HEK293 (cell line): ENCODE results near the gene XDH.

Experiments used
- CTCF ChIA-PET: fragments of 350-600 bp; formaldehyde crosslinking; extraction: SDS; loops from one replicate; lab custom pipeline; 2021; ENCODE audit warnings: antibody characterized with exemption; lab: Yijun Ruan, JAX
- POLR2A ChIA-PET: fragments of 300-600 bp; formaldehyde crosslinking; extraction: SDS; loops from one replicate; lab custom pipeline; 2020; ENCODE audit warnings: antibody characterized with exemption, inconsistent platforms; lab: Yijun Ruan, JAX
- H3K27ac ChIP-seq: fragments of 200-500 bp; sonication (Bioruptor generic); 2 replicates; pipeline ENCODE4 v1.5.1; 2014; ENCODE audit warnings: low read depth, low read length, control low read depth, inconsistent platforms; ENCODE audit errors: extremely low read depth
- H3K36me3 ChIP-seq, 2 experiments: fragments of 200-500 bp in 1 of 2; sonication (Bioruptor generic) in 1 of 2; 1 replicate in 1 of 2; 2 replicates in 1 of 2; pipeline ENCODE4 v1.5.1; 2014 to 2017; ENCODE audit warnings: inconsistent platforms in 2 of 2, low read length in 2 of 2; ENCODE audit not compliant: control insufficient read depth in 2 of 2, insufficient read depth in 1 of 2
- H3K4me1 ChIP-seq: fragments of 200-500 bp; sonication (Bioruptor generic); 2 replicates; pipeline ENCODE4 v1.5.1; 2014; ENCODE audit warnings: mild to moderate bottlenecking, low read length, inconsistent platforms; ENCODE audit not compliant: control insufficient read depth, insufficient read depth
- H3K4me3 ChIP-seq: 2 replicates; pipeline ENCODE4 v1.5.1; 2011; ENCODE audit warnings: low read depth, mild to moderate bottlenecking, control low read depth, low read length, moderate library complexity
- H3K9me3 ChIP-seq: fragments of 200-500 bp; sonication (Bioruptor generic); 2 replicates; pipeline ENCODE4 v1.5.1; 2014; ENCODE audit warnings: low read depth, low read length, inconsistent platforms; ENCODE audit not compliant: control insufficient read depth, insufficient read depth
- CTCF ChIP-seq: fragments of 450-650 bp; formaldehyde crosslinking; IDR thresholded peaks from 2 replicates; pipeline ENCODE4 v1.5.1; 2016; ENCODE audit warnings: missing biosample characterization, missing genetic modification characterization
- GLIS2 ChIP-seq: fragments of 450-650 bp; formaldehyde crosslinking; IDR thresholded peaks from 2 replicates; pipeline ENCODE4 v1.5.1; 2016; ENCODE audit warnings: missing biosample characterization, missing genetic modification characterization
- HOXA7 ChIP-seq: sonication (generic); formaldehyde crosslinking; IDR thresholded peaks from 2 replicates; pipeline ENCODE4 v1.8.1; 2022; ENCODE audit warnings: missing genetic modification reagents, borderline replicate concordance
- KLF1 ChIP-seq: fragments of 450-650 bp; formaldehyde crosslinking; IDR thresholded peaks from 2 replicates; pipeline ENCODE4 v1.5.1; 2016; ENCODE audit warnings: missing biosample characterization, missing genetic modification characterization
- KLF10 ChIP-seq: fragments of 450-650 bp; IDR thresholded peaks from 2 replicates; pipeline ENCODE4 v1.5.1; 2018; ENCODE audit warnings: missing biosample characterization, mild to moderate bottlenecking, missing genetic modification characterization
- KLF7 ChIP-seq: fragments of 450-650 bp; formaldehyde crosslinking; IDR thresholded peaks from 2 replicates; pipeline ENCODE4 v1.5.1; 2016; ENCODE audit warnings: missing biosample characterization, missing genetic modification characterization, borderline replicate concordance
- KLF9 ChIP-seq: fragments of 450-650 bp; formaldehyde crosslinking; IDR thresholded peaks from 2 replicates; pipeline ENCODE4 v1.5.1; 2016; ENCODE audit warnings: missing biosample characterization, missing genetic modification characterization, low read depth
- MZF1 ChIP-seq: fragments of 450-650 bp; formaldehyde crosslinking; IDR thresholded peaks from 2 replicates; pipeline ENCODE4 v1.5.1; 2017; ENCODE audit warnings: missing biosample characterization, missing genetic modification characterization, borderline replicate concordance
- PRDM4 ChIP-seq: fragments of 450-650 bp; formaldehyde crosslinking; IDR thresholded peaks from 2 replicates; pipeline ENCODE4 v1.5.1; 2017; ENCODE audit warnings: missing biosample characterization, missing genetic modification characterization
- REPIN1 ChIP-seq: fragments of 450-650 bp; formaldehyde crosslinking; IDR thresholded peaks from 2 replicates; pipeline ENCODE4 v1.5.1; 2017; ENCODE audit warnings: missing biosample characterization, missing genetic modification characterization, low read depth
- ZBTB1 ChIP-seq: fragments of 450-650 bp; formaldehyde crosslinking; IDR thresholded peaks from 2 replicates; pipeline ENCODE4 v1.5.1; 2016; ENCODE audit warnings: missing biosample characterization, missing genetic modification characterization
- ZBTB17 ChIP-seq: fragments of 450-650 bp; formaldehyde crosslinking; IDR thresholded peaks from 2 replicates; pipeline ENCODE4 v1.5.1; 2016; ENCODE audit warnings: missing biosample characterization, missing genetic modification characterization
- ZBTB7A ChIP-seq: fragments of 450-650 bp; formaldehyde crosslinking; IDR thresholded peaks from 2 replicates; pipeline ENCODE4 v1.5.1; 2016; ENCODE audit warnings: low read depth, missing biosample characterization, missing genetic modification characterization
- ZIC2 ChIP-seq: fragments of 450-650 bp; formaldehyde crosslinking; IDR thresholded peaks from 2 replicates; pipeline ENCODE4 v1.5.1; 2016; ENCODE audit warnings: missing biosample characterization, missing genetic modification characterization
- ZNF10 ChIP-seq: fragments of 450-650 bp; formaldehyde crosslinking; IDR thresholded peaks from 2 replicates; pipeline ENCODE4 v1.5.1; 2017; ENCODE audit warnings: missing biosample characterization, missing genetic modification characterization
- ZNF132 ChIP-seq: fragments of 450-650 bp; formaldehyde crosslinking; IDR thresholded peaks from 2 replicates; pipeline ENCODE4 v1.5.1; 2017; ENCODE audit warnings: missing biosample characterization, missing genetic modification characterization, borderline replicate concordance
- ZNF16 ChIP-seq: fragments of 450-650 bp; formaldehyde crosslinking; IDR thresholded peaks from 2 replicates; pipeline ENCODE4 v1.5.1; 2016; ENCODE audit warnings: low read depth, missing biosample characterization, missing genetic modification characterization
- ZNF23 ChIP-seq: fragments of 450-650 bp; formaldehyde crosslinking; IDR thresholded peaks from 2 replicates; pipeline ENCODE4 v1.5.1; 2016; ENCODE audit warnings: missing biosample characterization, missing genetic modification characterization, borderline replicate concordance
- ZNF266 ChIP-seq: fragments of 450-650 bp; formaldehyde crosslinking; IDR thresholded peaks from 2 replicates; pipeline ENCODE4 v1.5.1; 2016; ENCODE audit warnings: missing biosample characterization, missing genetic modification characterization, low read depth
- ZNF48 ChIP-seq: fragments of 450-650 bp; formaldehyde crosslinking; IDR thresholded peaks from 2 replicates; pipeline ENCODE4 v1.5.1; 2016; ENCODE audit warnings: missing biosample characterization, missing genetic modification characterization
- ZNF488 ChIP-seq: fragments of 450-650 bp; formaldehyde crosslinking; IDR thresholded peaks from 2 replicates; pipeline ENCODE4 v1.5.1; 2016; ENCODE audit warnings: missing biosample characterization, missing genetic modification characterization
- ZNF501 ChIP-seq: fragments of 450-650 bp; formaldehyde crosslinking; IDR thresholded peaks from 2 replicates; pipeline ENCODE4 v1.5.1; 2016; ENCODE audit warnings: missing biosample characterization, missing genetic modification characterization
- ZNF521 ChIP-seq: fragments of 450-650 bp; formaldehyde crosslinking; IDR thresholded peaks from 2 replicates; pipeline ENCODE4 v1.5.1; 2017; ENCODE audit warnings: missing biosample characterization, mild to moderate bottlenecking, missing genetic modification characterization
- ZNF549 ChIP-seq: fragments of 450-650 bp; IDR thresholded peaks from 2 replicates; pipeline ENCODE4 v1.5.1; 2018; ENCODE audit warnings: missing biosample characterization, missing genetic modification characterization, mild to moderate bottlenecking, inconsistent platforms, moderate library complexity
- ZNF610 ChIP-seq: fragments of 450-650 bp; formaldehyde crosslinking; IDR thresholded peaks from 2 replicates; pipeline ENCODE4 v1.5.1; 2016; ENCODE audit warnings: missing biosample characterization, missing genetic modification characterization, borderline replicate concordance
- ZNF654 ChIP-seq: fragments of 450-650 bp; formaldehyde crosslinking; IDR thresholded peaks from 2 replicates; pipeline ENCODE4 v1.5.1; 2016; ENCODE audit warnings: low read depth, missing biosample characterization, missing genetic modification characterization
- ZNF704 ChIP-seq: fragments of 450-650 bp; formaldehyde crosslinking; IDR thresholded peaks from 2 replicates; pipeline ENCODE4 v1.5.1; 2016; ENCODE audit warnings: missing biosample characterization, missing genetic modification characterization
- ZNF777 ChIP-seq: fragments of 450-650 bp; formaldehyde crosslinking; IDR thresholded peaks from 2 replicates; pipeline ENCODE4 v1.5.1; 2017; ENCODE audit warnings: missing biosample characterization, missing genetic modification characterization, borderline replicate concordance
- ZSCAN23 ChIP-seq: fragments of 450-650 bp; formaldehyde crosslinking; IDR thresholded peaks from 2 replicates; pipeline ENCODE4 v1.5.1; 2016; ENCODE audit warnings: missing biosample characterization, missing genetic modification characterization

Gene XDH

GRCh38 chr2:31287654-31288053 lies 126.9 kb downstream of the XDH start (continued):
- TF ChIP-seq ZNF132 (tag by site-specific recombination): no peak

GRCh38 chr2:31286961-31287550 lies 127.5 kb downstream of the XDH start:
- Histone ChIP-seq H3K9me3 (no peaks in the 10 kb centered on the region), H3K27ac (no peak overlapping the region), H3K36me3 (no peaks in the 10 kb centered on the region), H3K4me3 (no peak overlapping the region), H3K4me1 (0 out of 2 replicates have a peak, but pooled peaks cover 2% of the 10 kb centered on the region)
- CTCF ChIA-PET: interaction anchor here (0.7 to 1.9 kb wide), 2 partner anchors 53 to 570 kb away, joined by 4 to 5 read pairs; partner anchors contain the start of gene EHD3
- POLR2A ChIA-PET: interaction anchor here (0.7 kb wide), 1 partner anchor 8 kb away, joined by 10 read pairs; no protein-coding TSS in a partner anchor
- TF ChIP-seq ZNF16 (tag by site-specific recombination) (no peak), ZNF488 (no peak), ZBTB17 (tag by site-specific recombination) (no peak), ZNF23 (no peak), ZNF48 (tag by site-specific recombination) (no peak), ZNF10 (tag by site-specific recombination) (no peak), ZSCAN23 (no peak), ZNF610 (tag by site-specific recombination) (no peak), ZNF549 (tag by site-specific recombination) (no peak), ZNF521 (no peak), KLF7 (no peak), HOXA7 (CRISPR knock-in tag) (no peak), ZBTB1 (tag by site-specific recombination) (no peak), ZNF654 (tag by site-specific recombination) (no peak), ZNF266 (tag by site-specific recombination) (no peak), KLF10 (tag by site-specific recombination) (no peak), ZNF704 (tag by site-specific recombination) (no peak), KLF1 (tag by site-specific recombination) (no peak), ZIC2 (tag by site-specific recombination) (no peak)
- TF ChIP-seq, all 188 proteins: peak for 0

GRCh38 chr2:31286230-31286629 lies 128.3 kb downstream of the XDH start:
- ChIA-PET POLR2A (interaction anchor here (0.6 to 0.7 kb wide), 3 partner anchors 8 to 455 kb away, joined by 4 to 10 read pairs (median 6); no protein-coding TSS in a partner anchor), CTCF (interaction anchor here (0.7 to 1.9 kb wide), 2 partner anchors 53 to 570 kb away, joined by 4 to 5 read pairs; partner anchors contain the start of gene EHD3)
- H3K9me3 ChIP-seq: no peaks in the 10 kb centered on the region
- 0 out of 2 replicates have a peak, but pooled peaks cover 2% of the 10 kb centered on the region for H3K4me1 ChIP-seq
- H3K27ac ChIP-seq: no peak overlapping the region
- H3K36me3 ChIP-seq: no peaks in the 10 kb centered on the region
- H3K4me3 ChIP-seq: no peak overlapping the region
- no peak for TF ChIP-seq MZF1 (tag by site-specific recombination)
- TF ChIP-seq ZIC2 (tag by site-specific recombination): no peak
- no peak for TF ChIP-seq ZBTB7A (tag by site-specific recombination)
- no peak for TF ChIP-seq PRDM4 (tag by site-specific recombination)
- TF ChIP-seq ZNF777 (tag by site-specific recombination): no peak
- TF ChIP-seq KLF9 (tag by site-specific recombination): no peak
- no peak for TF ChIP-seq REPIN1 (tag by site-specific recombination)
- TF ChIP-seq CTCF (tag by site-specific recombination): no peak
- no peak for TF ChIP-seq ZNF501 (tag by site-specific recombination)
- no peak for TF ChIP-seq GLIS2 (tag by site-specific recombination)
